HG02973 (cell line): ENCODE data around the gene GRIP2.

Experiments used
- ATAC-seq: cut with Tn5 transposase; IDR thresholded peaks from one replicate; pipeline ENCODE4 v1.9.1; 2021; ENCODE audit warnings: moderate library complexity; ENCODE audit not compliant: unreplicated experiment

The GRIP2 gene

GRCh38 chr3:14440531-14441239, 99.5 kb downstream of the GRIP2 start:
- no peak for ATAC-seq

- ATAC-seq, result no peak
Measured at GRCh38 chr3:14440168-14440518, 100.0 kb downstream of the GRIP2 start.

GRCh38 chr3:14439501-14440167, 100.5 kb downstream of the GRIP2 start:
- no peak for ATAC-seq
